Measurements from ENCODE around the gene LYPD6B.

- TF ChIP-seq EZH2 (IDR thresholded peaks at IDR 0.05) (no peak), POLR2AphosphoS5 (IDR thresholded peaks at IDR 0.05; ENCODE audit: borderline replicate concordance, low read depth, low read length) (no peak), FOXP2 (optimal IDR thresholded peaks at IDR 0.05; ENCODE audit: control extremely low read depth, extremely low read length, insufficient read depth) (no peak)
These were observed 140.1 kb downstream of the LYPD6B start for GRCh38 chr2:149178612-149179011.
